NCI-H2227 (cell line): Measurements from ENCODE around the gene APIP.
A peak's percentile ranks its signal among the peaks of the same experiment; 100 is the strongest.
"Not testable (repeated sequence)": the region's sequence is repeated elsewhere in the genome, so short reads cannot be mapped to it uniquely, and the experiment has no call there.

Experiments used
- DNase-seq: peaks from one replicate; lab custom pipeline; 2025; ENCODE audit not compliant: unreplicated experiment; lab: John Stamatoyannopoulos, UW

Gene APIP

GRCh38 chr11:34926101-34926830 lies 10.1 kb upstream of the APIP start:
- DNase-seq, result peak; percentile 74

- no peak for DNase-seq
Observed at GRCh38 chr11:34924714-34925113, 8.5 kb upstream of the APIP start.

GRCh38 chr11:34921156-34921555 lies 5.0 kb upstream of the APIP start:
- no peak for DNase-seq

GRCh38 chr11:34916843-34917770 lies 928 bp upstream of the APIP start:
- DNase-seq, result peak; percentile 43

- DNase-seq, result peak; percentile 74
Observed at GRCh38 chr11:34915136-34916014, 804 bp downstream of the APIP start.

- not testable (repeated sequence) for DNase-seq
Observed at GRCh38 chr11:34913556-34913955, 2.6 kb downstream of the APIP start.

GRCh38 chr11:34911676-34912075 lies 4.5 kb downstream of the APIP start:
- no peak for DNase-seq

- no peak for DNase-seq
Observed at GRCh38 chr11:34910817-34911216, 5.4 kb downstream of the APIP start.

- DNase-seq, result no peak
Observed at GRCh38 chr11:34909955-34910354, 6.2 kb downstream of the APIP start.

GRCh38 chr11:34909415-34909814 lies 6.8 kb downstream of the APIP start:
- no peak for DNase-seq

GRCh38 chr11:34907934-34908593 lies 8.1 kb downstream of the APIP start:
- no peak for DNase-seq

- no peak for DNase-seq
Observed at GRCh38 chr11:34905666-34906065, 10.5 kb downstream of the APIP start.

- DNase-seq, result no peak
Observed at GRCh38 chr11:34904421-34904955, 11.7 kb downstream of the APIP start.

- no peak for DNase-seq
Observed at GRCh38 chr11:34899633-34900016, 16.6 kb downstream of the APIP start.

GRCh38 chr11:34898474-34898873 lies 17.7 kb downstream of the APIP start:
- DNase-seq, result no peak

- DNase-seq, result no peak
Observed at GRCh38 chr11:34897171-34897870, 18.9 kb downstream of the APIP start.

- DNase-seq, result not testable (repeated sequence)
Observed at GRCh38 chr11:34896191-34896590, 20.0 kb downstream of the APIP start.

GRCh38 chr11:34893416-34893815 lies 22.8 kb downstream of the APIP start:
- DNase-seq, result no peak

GRCh38 chr11:34891611-34892010 lies 24.6 kb downstream of the APIP start:
- no peak for DNase-seq

GRCh38 chr11:34890812-34891211 lies 25.4 kb downstream of the APIP start:
- peak; percentile 69 for DNase-seq
